GM21786 (cell line): Measurements from ENCODE around the gene LPIN1.
A peak's percentile ranks its signal among the peaks of the same experiment; 100 is the strongest.
"Not testable (repeated sequence)": the region's sequence is repeated elsewhere in the genome, so short reads cannot be mapped to it uniquely, and the experiment has no call there.

ENCODE experiments used
- ATAC-seq: cut with Tn5 transposase; IDR thresholded peaks from one replicate; pipeline ENCODE4 v1.9.1; 2021; ENCODE audit not compliant: unreplicated experiment

Gene LPIN1

DNA sequence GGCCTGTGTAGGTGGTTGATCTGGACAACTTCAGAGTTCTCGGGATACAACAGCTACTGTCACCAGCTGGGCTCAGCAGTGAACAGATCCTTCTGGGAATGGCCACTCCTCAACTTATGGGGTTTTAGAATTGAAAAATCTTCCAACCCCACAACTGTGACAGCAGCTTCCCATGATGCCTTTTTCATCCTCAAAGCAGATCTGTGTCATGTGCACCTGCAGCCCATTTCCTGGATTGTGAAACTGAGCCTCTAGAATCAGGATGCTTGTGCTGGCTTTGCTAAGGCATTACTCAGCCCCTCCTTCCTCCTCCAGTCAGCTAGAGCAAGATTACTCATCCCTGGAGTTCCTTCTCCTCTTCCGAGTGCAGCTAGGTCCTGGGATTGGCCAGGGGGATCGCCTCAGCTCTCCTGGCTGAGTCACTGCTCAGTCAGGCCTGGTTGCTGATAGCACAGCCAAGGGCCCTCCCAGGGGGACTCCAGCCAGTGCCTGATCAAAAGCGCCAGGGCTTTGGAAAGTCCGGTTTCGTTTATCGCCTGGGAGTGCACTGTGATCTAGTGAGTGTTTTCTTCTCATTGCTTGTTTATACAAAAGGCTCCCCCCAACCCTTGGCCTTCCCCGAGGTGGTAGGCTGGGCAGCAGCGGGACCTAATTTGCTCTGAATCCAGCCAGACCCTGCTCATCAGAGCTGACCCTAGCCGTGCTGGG is 2.4 kb upstream of the LPIN1 start:
- ATAC-seq, result peak; percentile 55

DNA sequence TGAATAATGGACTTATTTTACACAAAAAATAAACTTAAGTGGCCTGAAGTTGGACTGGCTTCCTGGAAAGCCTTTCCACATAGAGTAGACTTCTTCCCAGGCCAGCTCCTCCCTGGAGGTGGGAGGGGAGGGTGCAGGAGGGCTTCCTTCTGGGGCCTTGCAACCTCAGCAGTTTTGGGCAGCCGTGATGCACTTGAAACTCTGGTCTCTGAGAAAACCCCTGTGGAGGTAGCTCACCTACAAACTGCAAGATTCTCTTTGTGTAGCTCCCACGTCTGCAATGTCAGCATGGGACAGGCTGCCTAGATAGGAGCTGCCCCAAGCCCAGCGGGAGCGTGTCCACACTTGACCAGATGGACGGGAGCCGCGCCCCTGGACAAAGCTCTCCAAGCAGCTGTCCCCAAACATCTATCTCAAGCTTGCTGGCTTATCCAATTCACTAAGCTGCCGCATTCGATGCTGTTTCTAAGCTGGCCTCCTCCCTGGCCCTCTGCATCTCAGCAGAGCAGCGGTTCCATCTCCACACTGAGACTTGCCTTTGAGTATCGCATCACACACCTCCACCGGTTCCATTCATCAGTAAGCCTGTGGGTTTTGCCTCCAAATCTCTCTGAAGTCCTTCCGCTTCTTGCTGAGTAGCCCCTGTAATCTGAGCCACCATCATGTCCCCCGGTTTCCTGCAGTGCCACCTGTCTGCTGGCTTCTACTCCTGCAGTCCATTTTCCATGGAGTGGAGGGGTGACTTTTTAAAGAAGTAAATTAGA is 1.6 kb upstream of the LPIN1 start:
- ATAC-seq, result no peak

DNA sequence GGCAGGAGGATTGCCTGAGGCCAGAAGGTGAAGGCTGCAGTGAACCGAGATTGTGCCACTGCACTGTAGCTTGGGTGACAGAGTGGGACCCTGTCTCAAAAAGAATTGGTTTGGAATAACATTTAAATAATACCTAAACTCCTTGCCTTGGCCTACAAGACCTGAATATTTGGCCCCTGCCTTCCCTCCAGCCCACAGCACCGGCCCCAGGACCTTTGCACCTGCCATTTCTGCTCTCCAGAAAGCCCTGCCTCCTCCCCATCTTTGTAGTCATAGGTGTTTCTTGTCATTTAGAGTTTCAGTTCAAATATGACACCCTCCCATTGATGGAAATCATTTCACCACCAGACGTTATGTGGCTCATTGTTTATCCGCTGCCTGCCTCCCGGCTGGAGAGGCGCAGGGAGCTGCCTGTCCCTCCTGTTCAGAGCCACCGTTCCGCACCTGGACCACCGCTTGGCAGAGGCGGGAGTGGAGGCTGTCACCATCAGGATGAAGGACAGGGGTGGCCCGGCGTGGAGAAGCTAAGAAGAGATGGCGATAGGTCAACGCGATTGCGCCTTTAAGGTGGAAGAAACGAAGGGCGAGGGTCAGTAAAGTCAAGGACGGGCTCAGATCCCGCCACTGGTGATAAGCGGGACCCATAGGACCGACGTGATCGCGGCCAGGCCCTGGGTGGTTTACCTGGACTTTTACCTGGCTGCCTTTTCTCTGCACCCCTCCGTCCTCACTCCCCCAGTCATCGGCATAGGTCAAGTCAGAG is 638 bp upstream of the LPIN1 start:
- no peak for ATAC-seq

DNA sequence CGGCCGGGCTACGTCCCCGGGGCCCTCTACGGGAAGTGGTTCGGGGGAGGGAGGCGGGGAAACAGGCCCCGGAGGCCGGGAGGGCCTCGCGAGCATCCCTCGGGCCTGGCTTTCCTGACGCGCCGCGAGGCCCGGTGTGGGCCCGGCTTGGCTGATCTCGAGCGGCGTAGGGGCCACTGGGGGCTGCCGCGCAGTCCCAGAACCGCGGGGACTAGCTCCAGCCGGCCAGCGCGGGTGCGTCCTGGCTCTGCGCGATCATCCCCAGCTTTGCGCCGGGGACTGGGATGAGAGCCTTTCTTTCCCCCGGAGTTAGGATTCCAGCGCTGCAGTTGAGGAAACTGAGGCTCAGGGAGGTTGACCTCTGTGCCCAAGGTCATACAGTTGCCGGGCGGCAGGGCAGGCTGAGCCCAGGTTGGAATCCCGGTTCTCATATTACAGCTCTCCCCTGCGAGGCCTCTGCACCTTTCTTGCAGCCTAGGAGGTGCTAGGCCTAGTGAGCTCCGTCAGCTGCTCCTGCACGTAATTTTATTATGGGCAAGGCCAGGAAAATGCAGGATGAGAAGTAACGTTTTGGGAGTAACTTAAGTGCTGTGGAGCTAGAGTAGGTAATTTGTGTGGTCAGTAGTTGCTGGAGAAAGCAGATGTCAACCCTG is 501 bp downstream of the LPIN1 start:
- ATAC-seq, result peak; percentile 1

DNA sequence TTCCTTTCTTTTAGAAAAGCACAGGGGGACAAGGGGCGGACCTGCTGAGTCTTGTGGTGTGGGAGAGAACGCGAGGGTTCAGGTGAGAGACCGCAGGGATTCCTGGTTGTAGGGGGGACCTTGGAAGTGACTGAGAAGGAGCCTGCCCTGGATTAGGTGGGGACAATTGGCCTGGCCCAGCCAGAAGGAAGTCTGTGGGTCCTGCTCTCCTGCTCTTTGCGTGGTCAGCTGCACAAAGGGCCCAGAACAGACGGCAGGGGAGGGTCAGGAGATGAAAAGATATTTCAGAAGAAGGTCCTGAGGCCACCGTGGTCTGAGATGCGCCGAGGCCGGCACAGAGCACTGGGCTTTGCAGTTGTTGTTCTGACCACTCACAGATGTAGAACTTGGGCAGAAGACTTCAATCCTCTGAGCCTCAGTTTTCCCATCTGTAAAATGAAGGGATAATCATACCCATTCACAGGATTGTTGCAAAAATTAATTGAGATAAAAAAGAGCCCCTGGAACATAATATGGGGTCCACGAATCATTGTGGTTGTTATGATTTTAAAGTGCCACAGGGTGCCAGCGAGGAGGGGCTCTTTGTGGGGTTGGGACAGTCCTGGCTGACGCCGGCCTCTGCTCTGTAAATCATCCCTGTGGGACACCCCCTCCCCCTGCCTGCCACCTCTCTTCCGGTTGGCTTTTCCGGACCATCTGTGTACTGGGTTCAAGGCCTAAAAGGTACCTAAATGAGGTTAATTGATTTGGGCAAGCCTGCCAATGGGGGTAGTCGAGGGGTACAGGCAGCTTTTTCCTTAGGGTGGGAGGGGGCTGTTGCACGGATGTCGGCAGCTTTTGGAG is 1.8 kb downstream of the LPIN1 start:
- no peak for ATAC-seq

DNA sequence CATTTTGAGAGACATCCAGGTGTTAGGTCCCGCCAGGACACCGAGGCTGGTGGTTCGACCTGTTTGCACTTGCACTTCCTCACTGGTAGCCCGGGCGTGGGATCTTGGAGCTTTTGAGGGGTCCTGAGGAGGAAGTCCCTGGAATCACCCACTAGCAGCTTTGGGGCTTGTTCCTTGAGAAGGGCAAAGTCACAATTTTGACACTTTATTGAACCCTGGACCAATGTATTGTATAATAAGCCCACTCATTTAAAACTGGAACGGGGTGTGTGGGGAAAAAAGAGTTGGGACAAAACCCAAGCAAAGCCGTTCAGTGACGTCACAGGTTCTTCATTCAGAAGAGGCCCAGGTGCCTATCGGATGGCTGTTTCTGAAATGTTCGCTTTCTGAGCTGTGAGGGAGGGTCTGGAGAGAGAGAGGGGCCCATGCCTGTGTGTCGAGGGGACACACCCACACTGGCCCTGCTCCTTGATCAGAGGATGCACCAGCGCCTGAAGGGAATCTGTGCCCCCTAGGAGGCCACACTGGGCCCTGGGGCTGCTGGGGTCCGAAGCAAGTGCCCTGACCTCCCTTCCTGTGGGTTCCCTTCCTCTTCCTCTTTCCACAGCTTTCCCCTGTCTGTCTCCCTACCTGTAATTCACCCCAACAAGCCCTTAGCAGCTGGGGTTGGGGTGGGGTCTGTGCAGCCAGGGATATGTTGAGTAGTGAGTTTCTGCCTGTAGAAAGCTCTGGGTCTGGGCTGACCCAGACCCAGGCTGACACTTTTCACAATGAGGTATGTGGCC is 2.6 kb downstream of the LPIN1 start:
- no peak for ATAC-seq

DNA sequence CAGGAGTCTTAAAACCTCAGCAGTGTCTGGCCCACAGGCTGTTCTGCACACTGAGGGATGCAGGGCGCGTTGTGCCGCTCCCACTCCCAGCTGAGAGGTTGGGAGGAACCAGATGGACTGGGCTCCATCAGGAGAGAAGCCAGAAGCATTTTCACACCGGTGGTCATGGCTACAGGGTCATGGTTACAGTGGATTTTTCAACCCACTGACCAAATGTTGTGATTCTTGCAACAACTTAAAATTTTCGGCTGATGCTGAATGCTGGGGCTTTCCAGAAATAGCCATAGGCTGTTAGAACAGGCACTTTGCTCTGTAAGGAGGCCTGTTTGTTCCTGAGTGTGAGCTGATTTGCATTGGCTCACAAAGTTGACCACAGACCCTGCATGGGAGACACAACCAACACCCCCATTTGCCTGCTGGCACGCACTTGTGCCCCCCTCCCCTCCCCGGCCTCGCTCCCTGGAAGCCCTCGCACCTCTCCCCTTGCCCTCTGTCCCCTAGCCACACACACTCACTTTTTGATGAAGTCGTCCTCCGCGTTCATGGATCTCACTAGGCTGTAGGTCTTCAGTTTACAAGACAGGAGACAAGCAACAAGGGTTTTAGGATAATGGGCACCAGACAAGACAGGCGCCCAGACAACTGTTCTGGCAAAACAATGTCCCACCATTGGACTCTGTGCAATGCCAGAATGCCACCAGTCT is 3.4 kb downstream of the LPIN1 start:
- peak; percentile 16 for ATAC-seq

DNA sequence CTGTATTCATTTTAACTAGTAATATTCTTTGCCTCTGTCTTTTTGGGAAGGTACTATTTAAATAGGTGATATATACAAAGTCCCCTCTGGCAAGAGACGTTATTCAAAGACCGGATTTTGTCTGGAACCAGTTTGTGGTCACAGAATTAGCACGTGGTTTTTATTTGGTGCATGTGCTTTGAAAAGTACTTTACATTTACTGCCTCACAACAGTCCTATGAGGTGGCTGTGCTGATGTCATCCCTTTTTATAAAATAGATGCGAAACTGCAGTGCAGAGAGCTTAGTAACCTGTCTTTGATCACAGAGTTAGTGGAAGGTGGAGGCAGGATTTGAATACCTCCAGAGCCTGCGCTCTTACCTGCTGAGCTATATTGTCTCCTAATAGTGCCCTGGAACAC is 4.0 kb downstream of the LPIN1 start:
- ATAC-seq, result peak; percentile 26

DNA sequence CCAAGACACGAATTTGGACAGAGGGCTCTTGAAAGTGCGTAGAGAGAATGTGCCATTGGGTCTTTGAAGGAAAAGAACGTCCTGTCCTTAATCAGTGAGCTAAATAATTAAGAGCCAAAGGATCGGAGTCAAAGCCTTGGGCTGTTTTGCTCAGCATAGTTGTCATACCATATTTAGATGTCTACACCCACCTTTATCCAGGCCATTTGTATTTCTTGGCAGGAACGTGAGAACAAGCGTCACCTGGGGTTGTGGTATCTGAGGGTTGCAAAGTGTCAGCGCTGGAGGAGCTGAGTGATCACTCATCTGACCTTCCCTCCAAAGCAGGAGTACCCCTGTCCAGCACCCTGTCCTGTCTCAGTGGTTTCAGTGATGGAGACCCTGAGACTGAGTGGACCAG is 4.5 kb downstream of the LPIN1 start:
- ATAC-seq, result no peak

DNA sequence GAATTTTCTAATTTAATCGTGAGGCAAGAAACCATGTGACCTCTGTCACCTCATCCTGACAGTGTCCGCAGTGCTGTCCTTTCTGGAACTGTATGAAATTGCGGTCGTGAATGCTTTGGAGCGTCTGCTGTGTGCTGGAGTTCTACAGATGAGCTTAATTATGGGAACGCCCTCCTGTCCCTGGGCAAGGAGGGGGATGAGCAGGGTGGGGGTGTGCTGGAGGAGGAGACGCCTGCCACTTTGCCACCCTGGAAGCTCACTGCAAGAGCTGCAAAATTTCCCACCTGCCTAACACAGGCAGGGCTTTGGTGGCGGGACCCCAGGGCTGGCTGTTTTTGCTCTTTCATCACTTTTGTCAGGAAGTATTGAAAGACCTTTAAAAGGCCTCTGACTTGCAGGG is 6.5 kb downstream of the LPIN1 start:
- ATAC-seq, result no peak

DNA sequence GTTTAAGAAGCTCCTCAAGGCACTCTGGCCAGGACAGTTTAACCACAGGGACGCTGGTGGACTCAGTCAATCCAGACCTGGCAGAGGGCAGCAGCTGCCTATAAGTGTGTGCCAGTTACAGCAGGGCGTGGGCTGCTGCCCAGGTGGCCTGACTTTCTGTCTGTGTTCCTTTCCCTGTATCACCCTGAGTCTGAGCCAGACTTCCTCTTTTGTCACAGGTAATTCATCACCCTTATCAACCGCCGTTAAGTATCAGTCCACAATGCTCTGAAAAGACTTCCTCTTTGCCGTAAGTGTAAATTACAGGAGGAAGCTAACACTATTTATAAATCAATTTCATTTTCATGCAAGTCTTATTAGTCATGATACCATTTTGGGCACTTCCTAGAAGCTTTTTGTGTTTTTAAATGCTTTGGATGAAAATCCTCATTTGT is 7.0 kb downstream of the LPIN1 start:
- ATAC-seq, result peak; percentile 71

DNA sequence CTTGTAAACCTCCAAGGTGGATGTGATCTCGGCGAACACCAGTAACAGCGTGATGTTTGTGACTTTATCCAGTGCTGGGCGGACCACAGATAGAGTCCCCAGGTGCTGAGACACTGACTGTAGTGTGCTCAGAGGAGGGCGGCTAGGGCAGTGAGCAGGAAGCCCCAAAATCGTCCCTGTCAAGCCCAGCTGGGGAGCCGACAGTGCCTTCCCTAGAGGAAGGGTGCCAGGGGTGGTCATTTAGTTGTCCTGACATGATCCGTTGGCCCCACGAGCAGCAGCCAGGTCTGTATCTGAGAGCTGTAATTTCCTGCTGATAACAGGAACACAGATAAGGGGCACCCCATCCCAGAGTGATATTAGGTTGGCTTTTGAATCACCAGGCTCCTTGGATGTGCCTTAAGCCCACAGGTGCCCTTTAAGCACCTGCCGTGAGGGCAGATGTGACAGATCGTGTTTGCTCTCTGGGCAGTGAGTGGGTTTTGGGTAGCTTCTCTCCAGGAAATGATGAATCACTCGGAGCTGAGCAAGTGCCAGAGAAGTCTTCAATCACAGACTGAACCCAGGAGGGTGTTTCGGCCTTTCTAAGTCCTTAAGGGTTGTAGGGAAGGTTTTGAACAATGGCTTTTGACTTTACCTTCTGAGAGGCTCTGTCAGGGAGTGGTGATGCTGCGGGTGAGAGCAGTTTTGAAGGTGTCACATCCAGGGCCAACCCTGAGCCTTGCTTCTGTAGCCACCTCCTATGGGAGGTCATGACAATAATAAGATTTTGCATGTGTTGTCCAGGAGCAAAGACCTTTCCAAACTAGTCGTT is 7.7 kb downstream of the LPIN1 start:
- ATAC-seq, result peak; percentile 23

DNA sequence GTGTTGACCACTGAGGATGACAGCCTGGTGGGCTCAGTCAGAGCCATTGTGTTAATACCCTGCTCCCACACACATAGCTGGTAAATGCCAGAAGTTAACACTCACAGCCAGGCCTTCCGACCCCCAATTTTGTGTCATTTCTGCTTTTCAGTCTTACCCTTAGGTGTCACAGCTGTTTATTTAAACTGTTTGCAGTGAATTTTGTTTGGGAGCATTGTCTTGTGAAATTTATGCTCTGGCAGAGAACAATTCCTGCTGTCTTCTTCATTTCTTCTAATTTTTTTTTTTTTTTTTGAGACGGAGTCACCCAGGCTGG is 8.2 kb downstream of the LPIN1 start:
- no peak for ATAC-seq

DNA sequence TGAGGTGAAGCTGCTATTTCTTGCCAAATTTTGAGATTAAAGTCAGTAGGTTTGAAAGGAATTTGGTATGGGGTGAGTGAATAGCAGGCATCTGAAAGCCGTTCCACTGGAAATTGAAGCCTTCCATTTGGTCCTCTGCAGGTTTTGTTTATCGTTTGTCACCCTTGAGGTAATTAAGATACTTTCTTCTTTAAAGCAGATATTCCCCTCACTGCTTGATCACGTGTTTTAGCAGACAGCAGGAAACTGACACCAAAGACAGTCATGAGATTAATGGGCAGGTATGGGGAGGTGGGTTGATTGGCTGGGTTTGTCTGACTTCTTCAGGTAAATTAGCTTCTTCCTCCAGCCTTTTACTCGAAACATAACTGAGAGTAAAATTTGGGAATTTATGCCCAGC is 10.7 kb downstream of the LPIN1 start:
- ATAC-seq, result no peak

DNA sequence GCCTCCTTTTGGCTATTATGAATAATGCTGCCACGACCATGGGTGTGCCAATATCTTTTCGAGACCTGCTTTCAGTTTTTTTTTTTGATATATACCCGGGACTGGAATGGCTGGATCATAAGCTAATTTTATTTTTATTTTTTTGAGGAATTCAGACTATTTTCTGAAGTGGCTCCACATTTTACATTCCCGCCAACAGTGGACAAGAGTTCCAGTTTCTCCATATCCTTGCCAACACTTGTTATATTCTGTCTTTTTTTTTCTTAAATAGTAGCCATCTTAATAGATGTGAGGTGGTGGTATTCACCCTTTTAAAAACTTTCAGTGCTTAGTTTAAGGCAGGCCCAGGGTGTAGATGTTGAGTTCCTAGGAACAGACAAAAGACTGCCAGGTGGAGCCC is 11.8 kb downstream of the LPIN1 start:
- no peak for ATAC-seq

DNA sequence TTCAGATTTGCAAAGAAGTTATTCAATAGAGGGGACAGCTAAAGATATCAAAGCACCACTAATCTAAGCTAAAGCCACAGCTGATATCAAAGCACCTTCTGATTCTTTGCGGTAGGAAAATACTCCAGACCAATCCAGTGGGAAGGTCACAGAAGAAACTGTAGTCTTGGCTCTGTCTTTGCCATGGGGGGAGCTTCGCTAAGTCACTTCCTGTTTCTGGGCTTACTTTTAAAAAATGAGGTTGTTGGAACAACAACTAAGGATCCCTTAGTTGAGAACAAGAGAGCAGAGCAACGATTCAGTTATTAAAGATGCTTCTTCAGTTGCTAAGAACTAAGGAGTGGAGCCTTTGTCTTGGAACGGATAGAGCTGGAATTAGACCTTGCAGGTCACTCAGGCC is 12.2 kb downstream of the LPIN1 start:
- no peak for ATAC-seq

DNA sequence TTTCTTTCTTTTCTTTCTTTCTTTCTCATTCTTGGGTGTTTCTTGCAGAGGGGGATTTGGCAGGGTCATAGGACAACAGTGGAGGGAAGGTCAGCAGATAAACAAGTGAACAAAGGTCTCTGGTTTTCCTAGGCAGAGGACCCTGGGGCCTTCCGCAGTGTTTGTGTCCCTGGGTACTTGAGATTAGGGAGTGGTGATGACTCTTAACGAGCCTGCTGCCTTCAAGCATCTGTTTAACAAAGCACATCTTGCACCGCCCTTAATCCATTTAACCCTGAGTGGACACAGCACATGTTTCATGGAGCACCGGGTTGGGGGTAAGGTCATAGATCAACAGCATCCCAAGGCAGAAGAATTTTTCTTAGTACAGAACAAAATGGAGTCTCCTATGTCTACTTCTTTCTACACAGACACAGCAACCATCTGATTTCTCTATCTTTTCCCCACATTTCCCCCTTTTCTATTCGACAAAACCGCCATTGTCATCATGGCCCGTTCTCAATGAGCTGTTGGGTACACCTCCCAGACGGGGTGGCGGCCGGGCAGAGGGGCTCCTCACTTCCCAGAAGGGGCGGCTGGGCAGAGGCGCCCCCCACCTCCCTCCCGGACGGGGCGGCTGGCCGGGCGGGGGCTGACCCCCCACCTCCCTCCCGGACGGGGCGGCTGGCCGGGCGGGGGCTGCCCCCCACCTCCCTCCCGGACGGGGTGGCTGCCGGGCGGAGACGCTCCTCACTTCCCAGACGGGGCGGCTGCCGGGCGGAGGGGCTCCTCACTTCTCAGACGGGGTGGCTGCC is 12.9 kb downstream of the LPIN1 start:
- ATAC-seq, result not testable (repeated sequence)

DNA sequence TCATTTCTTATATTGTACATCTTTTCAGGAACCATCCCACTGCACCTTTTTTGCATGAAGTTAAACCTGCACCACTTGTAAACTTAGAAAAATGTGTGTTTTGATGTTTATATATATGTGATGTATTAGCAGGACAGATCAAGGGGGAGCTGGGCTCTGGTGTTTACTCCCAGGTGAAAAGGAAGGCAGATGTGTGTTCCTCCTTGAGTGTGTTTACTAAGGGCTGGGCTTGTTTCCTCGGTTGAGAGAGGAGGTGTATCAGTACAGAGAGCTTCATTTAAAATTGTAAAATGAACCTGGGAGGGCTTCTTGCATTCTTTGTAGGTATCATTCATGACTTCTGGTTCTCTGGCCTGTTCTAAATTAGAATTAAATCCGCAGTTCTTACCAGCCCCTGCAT is 14.8 kb downstream of the LPIN1 start:
- no peak for ATAC-seq
